Smooth muscle cell (in vitro differentiated cells): ENCODE measurements around the gene PTPRG. TPM values are rescaled to one million over a fixed set of nuclear protein-coding genes. Genes with fewer than 3 reads are reported as not detected.

Experiments
- DNase-seq: peaks from one replicate; lab custom pipeline; 2025; ENCODE audit not compliant: unreplicated experiment; lab: John Stamatoyannopoulos, UW
- H2AFZ ChIP-seq: fragments of 200-600 bp; sonication (generic); 2 replicates; pipeline ENCODE4 v1.6.0; 2016; ENCODE audit warnings: antibody characterized with exemption, low read depth, mild to moderate bottlenecking
- H3F3A ChIP-seq: fragments of 200-600 bp; sonication (generic); 2 replicates; pipeline ENCODE4 v1.6.0; 2017; ENCODE audit warnings: antibody characterized with exemption, low read depth
- H3K27ac ChIP-seq: fragments of 200-600 bp; sonication (generic); 2 replicates; pipeline ENCODE4 v1.5.1; 2016; ENCODE audit warnings: low read depth, mild to moderate bottlenecking
- H3K27me3 ChIP-seq: fragments of 200-600 bp; sonication (generic); 2 replicates; pipeline ENCODE4 v1.6.1; 2016; ENCODE audit warnings: low read depth, mild to moderate bottlenecking
- H3K36me3 ChIP-seq: fragments of 200-600 bp; sonication (generic); 2 replicates; pipeline ENCODE4 v1.5.1; 2016; ENCODE audit warnings: low read depth
- H3K4me1 ChIP-seq: fragments of 200-600 bp; sonication (generic); 2 replicates; pipeline ENCODE4 v1.5.1; 2016; ENCODE audit warnings: low read depth
- H3K4me2 ChIP-seq: fragments of 200-600 bp; sonication (generic); 2 replicates; pipeline ENCODE4 v1.6.0; 2016; ENCODE audit warnings: mild to moderate bottlenecking
- H3K4me3 ChIP-seq: fragments of 200-600 bp; sonication (generic); 2 replicates; pipeline ENCODE4 v1.5.1; 2016; ENCODE audit warnings: mild to moderate bottlenecking
- H3K79me2 ChIP-seq: fragments of 200-600 bp; sonication (generic); 2 replicates; pipeline ENCODE4 v1.6.0; 2016; ENCODE audit warnings: low read depth, mild to moderate bottlenecking
- H3K9ac ChIP-seq: fragments of 200-600 bp; sonication (generic); 2 replicates; pipeline ENCODE4 v1.6.0; 2016; ENCODE audit warnings: low read depth
- H3K9me3 ChIP-seq: fragments of 200-600 bp; sonication (generic); replicated peaks from 2 replicates; pipeline ENCODE4 v1.5.1; 2016; ENCODE audit warnings: low read depth
- H4K20me1 ChIP-seq: fragments of 200-600 bp; sonication (generic); 2 replicates; pipeline ENCODE4 v1.6.0; 2016; ENCODE audit warnings: low read depth
- WGBS: methylation state at CpG from one replicate; pipeline ENCODE4 v1.1.7; 2016; ENCODE audit warnings: low lambda C conversion rate; 5-methylcytosine and 5-hydroxymethylcytosine counted together
- polyA plus RNA-seq: library from polyadenylated mRNA; unstranded; fragments of >200 nt; fragmentation: Nextera tagmentation; extraction: Ambion mirVana; gene quantifications from 2 replicates; pipeline ENCODE4 v1.2.1, GENCODE V29; 2016
- total RNA-seq: library from RNA; depleted of rRNA; stranded (reverse); fragments of >200 nt; gene quantifications from 2 replicates; pipeline ENCODE4 v1.2.3, GENCODE V29; 2014
- TF ChIP-seq, protein P1 (sequence below): fragments of 200-600 bp; sonication (generic); IDR thresholded peaks from 2 replicates; pipeline ENCODE4 v1.5.1; 2017; ENCODE audit warnings: borderline replicate concordance, mild to moderate bottlenecking, antibody characterized with exemption; ENCODE audit not compliant: insufficient read depth, poor library complexity, severe bottlenecking

PTPRG gene
- total and polyA plus RNA-seq, 2 experiments from 2014 or later, result 21.2 to 87.3 TPM

DNA sequence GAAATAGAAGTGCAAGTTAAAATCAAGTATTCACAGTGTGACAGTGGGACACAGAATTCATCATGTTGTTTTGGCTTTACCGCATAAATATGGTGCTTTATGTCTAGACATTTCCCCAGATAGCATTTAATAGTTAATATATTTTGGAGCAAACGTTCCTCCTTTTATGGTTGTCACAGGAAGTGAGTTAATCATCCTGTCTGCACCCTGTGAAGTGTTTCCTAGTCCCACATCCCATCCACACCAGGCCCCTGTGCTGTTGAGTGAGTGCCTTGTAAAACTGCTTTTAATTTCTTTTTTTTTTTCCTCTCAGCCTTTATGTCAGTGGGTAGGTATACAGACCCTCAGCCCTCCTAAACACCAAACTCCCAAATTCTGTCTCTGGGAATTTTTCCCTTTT lies 418.3 kb downstream of the PTPRG start:
- no peaks in the 10 kb centered on the region for H3K36me3 ChIP-seq
- H3K27me3 ChIP-seq, result peaks cover 4% of the 10 kb centered on the region
- TF ChIP-seq, protein P1, sequence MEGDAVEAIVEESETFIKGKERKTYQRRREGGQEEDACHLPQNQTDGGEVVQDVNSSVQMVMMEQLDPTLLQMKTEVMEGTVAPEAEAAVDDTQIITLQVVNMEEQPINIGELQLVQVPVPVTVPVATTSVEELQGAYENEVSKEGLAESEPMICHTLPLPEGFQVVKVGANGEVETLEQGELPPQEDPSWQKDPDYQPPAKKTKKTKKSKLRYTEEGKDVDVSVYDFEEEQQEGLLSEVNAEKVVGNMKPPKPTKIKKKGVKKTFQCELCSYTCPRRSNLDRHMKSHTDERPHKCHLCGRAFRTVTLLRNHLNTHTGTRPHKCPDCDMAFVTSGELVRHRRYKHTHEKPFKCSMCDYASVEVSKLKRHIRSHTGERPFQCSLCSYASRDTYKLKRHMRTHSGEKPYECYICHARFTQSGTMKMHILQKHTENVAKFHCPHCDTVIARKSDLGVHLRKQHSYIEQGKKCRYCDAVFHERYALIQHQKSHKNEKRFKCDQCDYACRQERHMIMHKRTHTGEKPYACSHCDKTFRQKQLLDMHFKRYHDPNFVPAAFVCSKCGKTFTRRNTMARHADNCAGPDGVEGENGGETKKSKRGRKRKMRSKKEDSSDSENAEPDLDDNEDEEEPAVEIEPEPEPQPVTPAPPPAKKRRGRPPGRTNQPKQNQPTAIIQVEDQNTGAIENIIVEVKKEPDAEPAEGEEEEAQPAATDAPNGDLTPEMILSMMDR, result no peak
- peaks cover 10% of the 10 kb centered on the region for H3K4me1 ChIP-seq
- no peak overlapping the region for H2AFZ ChIP-seq
- no peak overlapping the region for H3K4me3 ChIP-seq
- H3K4me2 ChIP-seq, result peak overlapping the region; percentile 67
- H3K9ac ChIP-seq, result no peak overlapping the region
- DNase-seq, result no peak
- peaks cover 27% of the 10 kb centered on the region for H3K79me2 ChIP-seq
- peak overlapping the region; percentile 76 for H3K27ac ChIP-seq
- H4K20me1 ChIP-seq, result peaks cover 20% of the 10 kb centered on the region
- 30% methylated on average over 2 of the region's 2 CpGs for WGBS
- H3K9me3 ChIP-seq, result no peaks in the 10 kb centered on the region
- no peaks in the 10 kb centered on the region for H3F3A ChIP-seq

GRCh38 chr3:61980041-61980440 lies 418.7 kb downstream of the PTPRG start:
- no peak overlapping the region for H3K9ac ChIP-seq
- peak overlapping the region; percentile 67 for H3K4me2 ChIP-seq
- H3K27ac ChIP-seq, result peak overlapping the region; percentile 76
- no peaks in the 10 kb centered on the region for H3F3A ChIP-seq
- no peak for DNase-seq
- no peaks in the 10 kb centered on the region for H3K9me3 ChIP-seq
- peaks cover 20% of the 10 kb centered on the region for H4K20me1 ChIP-seq
- TF ChIP-seq, protein P1, result no peak
- no peak overlapping the region for H2AFZ ChIP-seq
- peaks cover 4% of the 10 kb centered on the region for H3K27me3 ChIP-seq
- peaks cover 10% of the 10 kb centered on the region for H3K4me1 ChIP-seq
- H3K36me3 ChIP-seq, result no peaks in the 10 kb centered on the region
- 27% methylated on average over 4 of the region's 4 CpGs for WGBS
- no peak overlapping the region for H3K4me3 ChIP-seq
- peaks cover 27% of the 10 kb centered on the region for H3K79me2 ChIP-seq

GRCh38 chr3:61981060-61981459 lies 419.7 kb downstream of the PTPRG start:
- Histone ChIP-seq H3K4me3 (no peak overlapping the region), H3K36me3 (no peaks in the 10 kb centered on the region), H3K27me3 (peaks cover 4% of the 10 kb centered on the region), H3K27ac (peak overlapping the region; percentile 76), H2AFZ (no peak overlapping the region), H3K4me1 (peaks cover 15% of the 10 kb centered on the region), H3K9ac (no peak overlapping the region), H3F3A (no peaks in the 10 kb centered on the region), H3K9me3 (no peaks in the 10 kb centered on the region), H4K20me1 (peaks cover 20% of the 10 kb centered on the region), H3K79me2 (peaks cover 27% of the 10 kb centered on the region), H3K4me2 (peak overlapping the region; percentile 67)
- DNase-seq, result no peak
- WGBS, result 86% methylated on average over 7 of the region's 7 CpGs
- TF ChIP-seq, protein P1, result no peak

DNA sequence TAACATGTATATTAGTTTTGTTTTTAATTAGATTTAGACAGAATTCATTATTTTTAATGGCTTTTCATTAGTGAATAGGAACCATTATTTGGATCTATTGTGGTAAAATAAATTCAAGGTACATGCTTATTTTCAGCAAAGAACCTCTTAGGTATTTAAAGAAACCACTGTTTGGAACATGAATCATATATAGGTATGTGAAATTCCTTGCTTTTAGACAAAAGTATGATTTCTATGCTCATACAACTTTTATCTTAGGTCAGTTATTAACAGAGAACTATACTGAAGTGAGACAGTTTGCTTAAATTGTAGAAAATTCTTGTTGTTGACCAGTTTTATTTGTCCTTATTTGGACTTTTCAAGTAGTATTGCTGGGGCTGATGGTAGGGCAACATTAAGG lies 422.1 kb downstream of the PTPRG start:
- no peaks in the 10 kb centered on the region for H3K36me3 ChIP-seq
- no peak for DNase-seq
- no peaks in the 10 kb centered on the region for H3K9me3 ChIP-seq
- peaks cover 4% of the 10 kb centered on the region for H3K27me3 ChIP-seq
- peaks cover 18% of the 10 kb centered on the region for H3K4me1 ChIP-seq
- H3K4me3 ChIP-seq, result no peak overlapping the region
- no peak overlapping the region for H3K9ac ChIP-seq
- no peaks in the 10 kb centered on the region for H3F3A ChIP-seq
- H3K79me2 ChIP-seq, result peaks cover 21% of the 10 kb centered on the region
- H4K20me1 ChIP-seq, result peaks cover 24% of the 10 kb centered on the region
- H3K27ac ChIP-seq, result no peak overlapping the region
- TF ChIP-seq, protein P1, result no peak
- peak overlapping the region; percentile 8 for H3K4me2 ChIP-seq
- H2AFZ ChIP-seq, result no peak overlapping the region
